Activated CD4-positive, CD25-positive, alpha-beta regulatory T cell treated with anti-CD3 and anti-CD28 coated beads, Interleukin-2, amount 50 U/mL, for 16 hours (primary cell): ENCODE results near the gene COL5A3.
"Not testable (repeated sequence)": the region's sequence is repeated elsewhere in the genome, so short reads cannot be mapped to it uniquely, and the experiment has no call there.

ENCODE experiments used
- DNase-seq: peaks from one replicate; pipeline ENCODE4 v3.0.0-alpha.2; 2020; ENCODE audit warnings: low read depth, low spot score

The COL5A3 gene

GRCh38 chr19:9971166-9971897 is 39.0 kb downstream of the COL5A3 start:
- no peak for DNase-seq

- no peak for DNase-seq
Observed at GRCh38 chr19:9970481-9970880, 39.8 kb downstream of the COL5A3 start.

- no peak for DNase-seq
Observed at GRCh38 chr19:9969688-9969975, 40.7 kb downstream of the COL5A3 start.

GRCh38 chr19:9968820-9969687 is 41.2 kb downstream of the COL5A3 start:
- DNase-seq = no peak

DNA sequence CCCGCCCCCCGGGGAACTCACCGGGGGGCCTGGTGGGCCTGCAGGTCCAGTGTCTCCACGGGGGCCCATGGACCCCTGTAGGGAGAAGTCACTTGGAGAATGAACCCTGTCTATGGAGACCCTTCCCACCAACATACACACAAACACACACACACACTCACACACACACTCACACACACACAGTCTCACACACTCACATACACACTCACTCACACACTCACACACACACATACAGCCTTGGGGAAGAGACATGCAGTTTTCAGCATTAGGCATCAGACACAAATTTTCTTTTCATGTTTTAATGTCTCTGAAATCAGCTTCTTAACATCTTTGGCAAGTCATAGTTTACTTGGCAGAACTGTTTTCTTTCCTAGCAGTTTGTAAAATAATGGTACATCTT is 43.0 kb downstream of the COL5A3 start:
- no peak for DNase-seq

- DNase-seq = no peak
Observed at GRCh38 chr19:9966448-9966847, 43.9 kb downstream of the COL5A3 start.

DNA sequence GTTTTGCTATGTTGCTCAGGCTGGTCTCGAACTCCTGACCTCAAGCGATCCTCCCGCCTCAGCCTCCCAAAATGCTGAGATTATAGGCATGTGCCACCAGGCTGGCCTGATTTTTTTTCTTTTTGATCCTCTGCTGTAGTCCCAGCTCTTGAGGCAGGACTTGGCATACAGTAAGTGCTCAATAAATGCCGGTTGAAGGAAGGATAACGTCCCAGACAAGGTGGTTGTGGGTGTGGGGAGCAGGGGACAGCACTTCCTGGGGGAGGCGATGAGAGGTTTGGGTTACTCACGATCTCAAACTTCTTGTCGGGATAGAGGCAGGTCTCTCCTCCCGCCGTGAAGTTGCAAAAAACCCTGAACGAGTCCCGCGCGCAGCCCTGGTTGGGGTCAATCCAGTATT is 44.3 kb downstream of the COL5A3 start:
- DNase-seq = no peak

DNA sequence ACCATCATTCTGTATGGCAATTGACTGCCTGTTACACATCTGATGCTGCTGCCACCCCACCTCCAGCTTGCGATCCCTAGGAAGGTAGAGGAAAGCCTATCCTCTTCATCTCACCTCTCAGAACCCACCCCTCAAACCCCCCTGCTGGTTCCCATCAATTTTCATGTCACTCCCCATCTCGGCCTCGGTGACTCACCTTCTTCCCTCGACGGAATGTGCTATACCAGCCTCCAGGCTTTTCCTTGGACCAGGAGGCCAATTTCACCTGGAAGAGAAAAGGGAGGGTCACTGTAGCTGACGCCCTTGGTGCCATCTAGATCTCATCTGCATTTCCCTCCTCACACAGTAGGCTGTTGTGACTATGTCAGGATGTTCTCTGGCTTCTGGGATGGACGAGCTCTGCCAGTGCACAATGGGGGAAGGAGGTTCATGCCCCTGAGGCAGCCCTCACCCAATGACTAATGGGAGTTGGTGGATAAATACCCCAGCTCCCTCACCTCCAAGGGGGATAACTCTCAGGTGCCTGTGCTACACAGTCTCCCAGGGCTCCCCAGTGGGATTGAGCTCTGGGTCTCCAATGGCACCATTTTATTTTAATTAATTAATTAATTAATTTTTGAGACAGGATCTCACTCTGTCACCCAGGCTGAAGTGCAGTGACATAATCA is 47.5 kb downstream of the COL5A3 start:
- no peak for DNase-seq

- DNase-seq = no peak
Observed at GRCh38 chr19:9961103-9961502, 49.2 kb downstream of the COL5A3 start.

- no peak for DNase-seq
Observed at GRCh38 chr19:9958379-9958821, 51.9 kb downstream of the COL5A3 start.

DNA sequence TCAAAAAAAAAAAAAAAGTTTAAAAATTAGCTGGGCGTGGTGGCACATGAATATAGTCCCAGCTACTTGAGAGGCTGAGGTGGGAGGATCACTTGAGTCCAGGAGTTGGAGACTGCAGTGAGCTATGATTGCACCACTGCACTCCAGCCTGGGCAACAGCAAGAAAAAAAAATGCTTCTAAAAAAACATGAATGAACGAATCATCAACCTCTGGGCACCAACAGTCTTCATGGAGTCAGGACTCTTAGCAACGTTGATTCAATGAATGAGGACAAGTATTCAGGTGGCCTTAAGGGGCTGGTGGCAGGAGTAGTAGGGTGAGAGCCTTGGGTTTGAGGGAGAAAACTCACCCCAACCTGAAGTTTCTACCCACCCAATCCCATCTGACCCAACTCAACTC is 53.3 kb downstream of the COL5A3 start:
- no peak for DNase-seq

DNA sequence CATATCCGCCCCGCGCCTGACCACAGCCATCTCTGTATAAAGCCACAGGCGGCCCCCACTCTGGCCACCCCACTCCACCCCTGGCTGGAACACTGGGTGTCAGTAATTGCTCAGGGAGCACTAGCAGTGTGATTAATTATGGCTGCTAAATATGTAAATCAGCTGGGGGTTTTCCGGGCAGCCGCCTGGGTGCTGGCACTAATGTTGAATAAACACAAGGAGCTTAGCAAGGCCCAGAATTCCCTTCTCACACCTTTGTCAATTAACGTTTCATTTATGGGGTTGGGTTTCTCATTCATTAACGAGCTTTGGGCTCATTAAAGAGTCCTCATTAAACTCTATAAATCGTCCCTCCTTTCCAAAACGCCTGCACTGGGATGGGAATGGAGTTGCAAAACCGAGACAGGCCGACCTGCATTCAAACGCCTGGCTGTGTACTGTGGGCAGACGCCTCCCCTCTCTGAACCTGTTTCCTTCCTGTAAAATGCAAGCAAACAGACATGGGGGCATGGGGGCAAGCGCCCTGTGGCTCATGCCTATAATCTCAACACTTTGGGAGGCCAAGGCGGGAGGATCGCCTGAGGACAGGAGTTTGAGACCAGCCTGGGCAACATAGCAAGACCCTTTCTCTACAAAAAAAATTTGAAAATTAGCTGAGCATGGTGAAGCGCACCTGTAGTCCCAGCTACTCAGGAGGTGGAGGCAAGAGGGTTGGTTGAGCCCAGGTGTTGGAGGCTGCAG is 56.3 kb downstream of the COL5A3 start:
- DNase-seq = no peak

- DNase-seq = no peak
Observed at GRCh38 chr19:9952276-9952675, 58.0 kb downstream of the COL5A3 start.

DNA sequence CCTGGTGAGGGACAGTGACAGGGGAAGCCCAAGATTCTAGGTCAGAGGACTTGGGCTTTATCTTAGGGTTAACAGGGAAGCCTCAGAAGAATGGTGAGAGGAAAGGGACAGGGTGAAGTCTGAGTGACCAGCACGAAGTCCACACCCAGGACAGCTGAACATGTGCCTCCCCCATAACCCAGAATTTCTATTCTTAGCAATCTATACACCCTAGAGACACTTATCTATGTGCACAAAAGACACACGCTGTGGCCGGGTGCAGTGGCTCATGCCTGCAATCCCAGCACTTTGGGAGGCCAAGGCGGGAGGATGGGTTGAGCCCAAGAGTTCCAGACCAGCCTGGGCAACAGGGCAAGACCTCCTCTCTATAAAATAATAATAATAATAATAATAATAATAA is 62.9 kb downstream of the COL5A3 start:
- no peak for DNase-seq

- not testable (repeated sequence) for DNase-seq
Observed at GRCh38 chr19:9946528-9947125, 63.7 kb downstream of the COL5A3 start.

DNA sequence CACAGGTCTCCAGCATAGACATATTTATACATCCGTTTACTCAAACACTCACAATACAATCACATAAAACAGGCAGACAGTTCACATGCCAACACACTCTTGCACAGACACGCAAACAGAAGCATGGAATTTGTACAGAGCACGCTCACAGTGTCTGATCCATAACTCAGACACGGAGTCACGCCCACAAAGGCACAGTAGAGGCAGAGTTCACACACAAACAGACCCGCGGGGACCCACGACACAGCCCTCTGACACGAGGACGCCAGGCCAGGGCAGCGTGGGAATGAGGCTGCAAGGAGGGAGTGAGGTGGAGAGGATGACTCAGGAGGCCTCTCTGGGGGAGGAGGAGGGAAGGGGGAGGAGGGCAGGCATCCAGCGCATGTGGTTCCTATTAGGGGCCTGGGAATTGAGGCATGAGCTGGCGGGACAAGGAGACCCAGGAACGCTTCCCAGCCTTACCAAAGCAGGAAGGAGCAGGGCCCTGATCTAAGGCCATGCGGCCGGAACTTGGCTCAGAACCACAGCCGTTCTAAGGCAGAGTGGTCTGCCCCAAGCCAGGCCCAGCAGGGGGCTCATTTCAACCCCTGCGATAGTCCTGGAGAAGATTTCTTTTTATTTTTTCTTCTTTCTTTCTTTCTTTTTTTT is 64.9 kb downstream of the COL5A3 start:
- no peak for DNase-seq

- DNase-seq = no peak
Observed at GRCh38 chr19:9943744-9944143, 66.6 kb downstream of the COL5A3 start.

GRCh38 chr19:9941671-9942070 is 68.6 kb downstream of the COL5A3 start:
- DNase-seq = no peak

- no peak for DNase-seq
Observed at GRCh38 chr19:9941231-9941630, 69.1 kb downstream of the COL5A3 start.

- no peak for DNase-seq
Observed at GRCh38 chr19:9940778-9941177, 69.5 kb downstream of the COL5A3 start.

DNA sequence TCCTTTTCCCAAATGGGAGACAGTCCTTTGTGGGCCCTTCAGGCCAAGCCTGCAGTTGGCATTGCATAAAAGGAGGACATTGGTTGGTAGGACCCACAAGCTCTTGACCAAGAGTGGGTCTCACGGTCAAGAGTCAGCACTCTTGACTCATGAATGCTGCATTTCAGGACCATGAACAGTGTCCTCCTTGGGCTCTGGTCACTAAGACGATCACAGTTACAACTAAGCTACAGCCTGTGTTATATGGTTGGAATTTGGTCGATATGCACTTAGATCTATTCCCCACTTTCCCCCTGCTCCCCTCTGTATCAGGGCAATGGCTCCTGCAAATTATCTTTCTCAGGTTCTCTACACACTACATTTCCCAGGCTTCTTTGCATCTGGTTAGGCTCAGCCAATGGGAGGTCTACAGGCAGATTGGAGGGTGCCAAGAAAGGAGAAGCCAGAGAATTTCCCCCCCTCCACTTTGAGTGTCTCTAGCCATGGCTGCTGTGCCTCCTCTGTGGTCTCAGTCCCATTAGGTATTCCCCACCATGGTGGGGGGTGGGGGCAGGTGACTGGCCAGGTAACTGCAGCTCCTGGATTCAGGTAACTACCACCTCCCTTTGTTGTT is 70.9 kb downstream of the COL5A3 start:
- no peak for DNase-seq
